Activated CD8-positive, alpha-beta memory T cell treated with anti-CD3 and anti-CD28 coated beads for 36 hours (primary cell): ENCODE data around the gene SLCO2A1. TPM values are rescaled to one million over a fixed set of nuclear protein-coding genes. Genes with fewer than 3 reads are reported as not detected.

Source experiments
- CTCF ChIA-PET: fragments of 350-600 bp; sonication (Branson Sonifier 250); formaldehyde crosslinking; loops from one replicate; lab custom pipeline; 2021; ENCODE audit warnings: antibody characterized with exemption; lab: Charles Lee
- POLR2A ChIA-PET: fragments of 350-600 bp; sonication (Branson Sonifier 250); formaldehyde crosslinking; loops from one replicate; lab custom pipeline; 2021; ENCODE audit warnings: antibody characterized with exemption; lab: Charles Lee
- total RNA-seq, 2 experiments: library from RNA; stranded (reverse); gene quantifications; one replicate each; pipeline ENCODE4 v1.2.3, GENCODE V29; 2021

SLCO2A1 gene
- total RNA-seq, 2 experiments from 2014 or later: not detected

DNA sequence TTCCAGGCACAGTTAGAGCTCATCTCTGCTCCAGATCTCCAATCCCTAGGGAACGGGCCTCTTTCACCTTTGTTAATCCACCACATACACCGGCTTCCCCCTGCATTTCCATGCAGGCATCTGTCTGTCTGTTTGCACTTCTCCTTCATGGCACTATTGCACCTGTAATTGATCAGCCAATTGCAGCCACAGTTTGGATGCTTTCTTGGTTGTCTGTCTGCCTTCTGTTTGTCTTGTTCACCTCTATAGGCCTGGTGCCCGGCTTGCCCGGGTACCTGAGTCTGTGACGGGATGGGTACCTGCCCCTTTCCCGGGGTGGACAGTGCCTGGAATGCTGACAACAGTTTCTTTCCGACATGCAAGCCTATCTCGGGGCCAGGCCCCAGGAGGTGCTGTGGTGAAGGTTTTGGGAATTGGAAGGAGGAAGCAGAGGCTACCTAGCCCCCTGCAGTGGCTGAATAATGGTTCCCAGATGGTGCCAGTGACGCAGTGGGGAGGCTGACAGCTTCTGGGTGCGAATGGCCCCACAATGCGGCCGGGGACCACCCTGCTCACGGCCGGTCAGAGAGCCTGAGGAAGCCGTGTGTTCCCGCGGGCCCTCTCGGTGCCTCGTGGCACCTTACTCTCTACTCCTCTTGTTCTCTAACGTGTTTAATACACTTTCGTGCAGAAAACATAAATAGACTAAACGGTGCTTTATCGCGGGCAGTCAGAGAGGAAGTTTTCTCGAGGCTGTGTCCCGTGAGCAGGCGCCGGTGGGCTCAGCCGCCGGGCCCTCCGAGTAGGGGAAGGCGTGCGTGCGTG, 102.8 kb downstream of the SLCO2A1 start:
- ChIA-PET POLR2A (no interaction called here), CTCF (interaction anchor here (1.2 kb wide), 1 partner anchor 262 kb away, joined by 3 read pairs; no protein-coding TSS in a partner anchor)

DNA sequence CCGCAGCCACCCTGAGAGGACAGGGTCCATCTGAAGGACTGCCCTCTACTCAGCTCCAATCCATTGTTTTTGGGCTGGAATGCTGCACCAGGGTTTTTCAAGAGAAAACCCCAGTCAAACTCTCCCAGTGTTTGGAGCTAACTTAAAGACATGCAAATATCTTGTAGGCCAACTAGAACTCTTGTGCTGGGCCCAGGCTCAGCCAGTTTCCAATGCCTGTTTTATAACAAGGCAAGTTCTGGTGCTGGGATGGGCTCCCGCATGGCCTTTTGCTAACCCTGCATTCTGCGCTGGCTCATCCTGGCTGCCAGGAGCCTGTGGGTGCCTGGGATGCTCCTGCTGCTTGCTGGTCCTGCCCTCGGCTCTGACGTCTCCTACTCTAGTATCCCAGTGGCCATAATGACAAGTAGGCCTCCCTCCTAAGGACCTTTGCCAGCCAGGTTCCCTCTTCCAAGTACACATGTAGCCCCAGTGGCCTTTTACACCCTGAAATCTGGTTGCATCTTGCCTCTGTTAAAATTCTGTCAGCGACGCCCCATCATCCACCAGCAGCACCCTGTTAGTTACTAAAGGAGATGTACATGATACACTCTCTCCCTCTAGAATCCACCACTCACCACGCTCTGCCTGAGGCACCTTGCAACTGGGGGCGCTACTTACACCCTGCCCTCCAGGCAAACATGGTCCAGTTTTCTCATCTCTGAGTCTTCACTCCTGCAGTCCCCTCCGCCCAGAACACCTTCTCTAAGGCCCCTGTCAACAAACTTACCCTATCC, 103.6 kb downstream of the SLCO2A1 start:
- POLR2A ChIA-PET: no interaction called here
- CTCF ChIA-PET: interaction anchor here (0.6 kb wide), 1 partner anchor 483 kb away, joined by 3 read pairs; no protein-coding TSS in a partner anchor

DNA sequence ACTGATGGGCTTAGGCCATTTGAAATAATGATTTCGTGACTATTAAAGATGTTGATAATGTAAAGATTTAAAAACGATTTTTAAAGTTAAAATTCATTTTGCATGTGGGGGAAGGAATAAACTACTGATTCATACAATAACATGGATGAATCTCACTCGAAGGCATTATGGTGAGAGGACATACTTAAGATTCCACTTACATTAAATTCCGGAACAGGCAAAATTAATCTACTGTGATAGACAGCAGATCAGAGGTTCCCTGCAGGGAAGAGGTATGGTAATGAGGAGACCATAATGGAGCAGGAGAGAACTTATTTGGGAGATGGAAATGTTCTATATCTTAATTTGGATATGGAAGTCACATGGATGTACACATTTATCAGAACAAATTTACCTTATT, 105.7 kb downstream of the SLCO2A1 start:
- ChIA-PET POLR2A (no interaction called here), CTCF (no interaction called here)

DNA sequence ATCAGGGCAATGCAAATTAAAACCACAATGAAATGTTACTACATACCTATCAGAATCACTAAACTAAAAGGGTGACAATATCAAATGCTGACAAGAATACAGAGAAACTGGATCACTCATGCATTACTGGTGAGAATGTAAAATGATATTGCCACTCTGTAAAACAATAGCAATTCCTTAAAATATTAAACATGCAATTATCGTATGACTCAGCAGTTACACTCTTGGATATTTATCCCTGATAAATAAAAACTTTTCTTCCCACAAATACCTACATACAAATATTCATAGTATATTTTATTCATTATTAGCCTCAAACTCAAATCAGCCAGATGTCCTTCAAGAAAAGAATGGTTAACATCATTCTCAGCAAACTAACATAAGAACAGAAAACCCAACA, 108.1 kb downstream of the SLCO2A1 start:
- ChIA-PET CTCF (no interaction called here), POLR2A (no interaction called here)

DNA sequence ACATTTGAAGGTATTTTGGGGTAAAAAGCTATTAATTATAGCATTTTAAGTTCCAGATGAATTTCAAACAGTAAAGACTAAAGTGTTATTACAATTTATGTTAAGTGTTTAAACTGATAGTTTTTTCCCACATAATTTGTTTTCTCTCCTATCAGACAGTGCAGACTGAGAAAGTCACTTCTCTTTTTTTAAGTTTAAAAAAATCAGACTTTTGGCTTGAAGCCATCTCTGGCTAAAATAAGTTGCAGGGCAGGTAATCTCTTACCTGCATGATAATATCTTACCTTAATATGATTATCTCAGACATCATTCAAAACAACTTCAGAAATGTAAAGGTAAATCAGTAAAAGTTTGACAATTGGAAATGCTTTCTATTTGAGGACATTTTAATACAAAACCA, 112.6 kb downstream of the SLCO2A1 start:
- ChIA-PET POLR2A (no interaction called here), CTCF (no interaction called here)

DNA sequence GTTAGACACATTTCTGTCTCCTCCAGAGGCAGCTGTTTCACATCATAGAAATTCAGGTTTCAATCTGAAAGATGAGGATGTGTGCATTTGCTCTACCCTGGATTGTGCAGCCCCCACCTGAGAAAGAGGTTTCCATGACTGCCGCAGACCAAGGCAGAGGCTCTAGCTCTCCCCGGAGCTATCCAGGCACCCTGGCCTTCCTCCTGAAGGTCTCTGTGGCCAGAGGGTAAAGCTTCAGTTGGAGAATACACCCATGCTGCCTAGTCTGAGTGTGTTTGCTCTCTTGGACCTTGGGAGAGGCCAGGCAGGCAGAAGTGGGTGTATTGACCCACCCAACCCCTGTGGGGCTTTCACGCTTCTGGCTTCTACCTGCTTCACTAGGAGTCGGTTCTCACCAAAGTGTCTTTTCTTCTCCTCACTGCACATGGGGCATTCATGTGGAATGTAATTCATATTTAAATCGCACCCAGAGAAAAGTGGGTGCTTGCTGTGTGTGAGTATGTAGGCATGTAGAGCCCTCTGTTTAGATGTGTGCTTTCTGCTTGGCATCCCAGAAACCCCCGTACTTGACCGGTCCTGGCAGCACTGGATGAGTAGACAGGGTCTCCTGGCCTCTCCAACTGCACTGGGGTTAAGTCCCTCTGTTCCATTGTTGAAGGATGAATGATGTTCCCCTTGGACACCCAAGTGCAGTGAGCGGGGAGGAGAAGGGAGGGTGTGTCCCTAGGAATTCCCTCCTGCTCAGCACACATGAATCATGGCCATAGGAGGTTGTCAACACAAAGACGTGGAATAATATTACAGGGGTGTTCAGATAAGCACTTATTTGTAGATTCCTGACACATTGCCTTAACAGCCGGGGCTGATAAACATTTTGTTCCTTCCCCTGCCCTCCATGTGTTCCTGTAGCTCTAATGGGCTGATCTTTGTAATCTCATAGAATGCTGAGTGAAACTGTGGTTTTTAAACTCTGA, 113.8 kb downstream of the SLCO2A1 start:
- POLR2A ChIA-PET: no interaction called here
- CTCF ChIA-PET: no interaction called here

DNA sequence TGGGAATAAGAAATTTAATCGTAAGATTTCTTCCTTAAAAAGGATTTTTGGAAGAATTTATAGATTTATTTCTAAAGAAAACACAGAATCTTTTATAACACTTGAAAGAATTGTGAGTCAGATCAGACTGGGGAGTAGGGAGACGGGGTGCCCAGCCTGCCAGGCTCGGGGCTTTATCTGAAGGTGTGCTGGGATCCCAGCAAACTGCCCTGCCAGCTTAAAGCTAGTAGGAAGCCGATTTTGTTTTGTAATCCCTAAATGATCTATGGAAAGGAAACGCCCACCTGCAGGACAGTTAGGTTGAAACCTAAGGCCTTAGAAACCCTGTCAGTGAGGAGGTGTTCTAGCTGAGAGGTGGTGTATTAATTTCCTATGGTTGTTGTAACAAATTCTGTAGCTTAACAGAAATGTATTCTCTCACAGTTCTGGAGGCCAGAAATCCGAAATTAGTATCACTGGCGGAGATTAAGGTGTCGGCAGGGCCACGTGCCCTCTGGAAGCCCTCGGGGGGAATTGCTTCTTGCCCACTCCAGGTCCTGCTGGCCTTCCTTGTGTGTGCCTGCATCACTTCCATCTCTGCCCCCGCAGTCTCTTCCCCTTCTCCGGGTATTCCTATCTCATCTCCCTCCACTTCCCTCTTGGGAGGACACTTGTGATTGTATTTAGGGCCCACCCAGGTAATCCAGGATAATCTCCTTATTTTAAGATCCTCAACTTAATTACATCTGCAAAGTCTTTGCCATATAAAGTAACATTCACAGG, 114.7 kb downstream of the SLCO2A1 start:
- CTCF ChIA-PET: no interaction called here
- POLR2A ChIA-PET: no interaction called here

DNA sequence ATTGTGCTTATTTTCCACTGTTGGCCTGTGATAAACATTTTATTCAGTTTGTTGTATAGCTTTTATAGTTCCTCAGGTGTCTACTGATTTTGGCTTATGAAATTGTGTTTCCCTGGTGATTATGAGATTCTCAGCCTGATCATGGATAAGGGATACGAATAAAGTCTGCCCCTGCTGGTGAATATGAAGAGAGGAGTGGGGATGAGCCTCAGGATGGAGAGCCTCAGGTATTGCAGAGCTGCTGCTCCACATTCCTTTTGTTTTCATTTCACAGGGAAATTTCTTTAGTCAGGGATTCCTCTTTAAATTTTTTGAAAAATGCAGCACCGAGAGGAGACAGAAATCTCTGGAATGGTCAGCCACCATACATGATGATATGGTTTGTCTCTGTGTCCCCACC, 119.3 kb downstream of the SLCO2A1 start:
- ChIA-PET POLR2A (no interaction called here), CTCF (no interaction called here)

DNA sequence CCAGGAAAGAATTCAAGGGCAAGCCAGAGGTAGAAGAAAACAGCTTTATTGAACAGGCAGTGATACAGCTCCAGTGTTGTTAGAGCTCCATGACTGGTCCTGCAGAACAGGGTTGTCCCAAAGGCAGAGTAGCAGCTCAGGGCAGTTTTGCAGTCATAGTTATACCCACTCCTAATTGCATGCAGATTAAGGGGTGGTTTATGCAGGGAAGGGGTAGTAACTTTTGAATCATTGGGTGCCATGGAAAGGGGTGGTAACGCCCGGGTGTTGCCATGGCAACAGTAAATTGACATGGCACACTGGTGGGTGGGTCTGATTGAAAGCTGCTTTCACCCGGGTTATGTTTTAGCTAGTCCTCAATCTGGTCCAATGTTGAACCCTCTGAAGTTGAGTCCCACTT, 124.3 kb downstream of the SLCO2A1 start:
- ChIA-PET POLR2A (no interaction called here), CTCF (no interaction called here)

DNA sequence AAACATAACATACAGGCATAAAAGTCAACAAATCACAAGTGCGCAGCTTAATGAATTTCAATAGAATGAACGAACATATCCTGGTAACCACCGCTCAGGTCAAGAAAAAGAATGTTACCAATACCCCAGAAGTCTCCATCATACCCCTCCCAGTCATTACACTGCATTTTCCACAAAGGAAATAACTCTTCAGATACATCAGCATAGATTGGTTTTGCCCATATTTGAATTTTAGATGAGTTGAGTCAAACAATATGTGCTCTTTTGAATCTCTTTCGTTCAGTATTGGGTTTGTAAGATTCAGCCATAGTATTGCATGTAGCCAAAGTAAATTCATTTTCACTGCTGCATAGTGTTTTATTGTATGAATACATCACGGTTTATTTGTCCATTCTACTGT, 127.9 kb downstream of the SLCO2A1 start:
- POLR2A ChIA-PET: no interaction called here
- CTCF ChIA-PET: no interaction called here

DNA sequence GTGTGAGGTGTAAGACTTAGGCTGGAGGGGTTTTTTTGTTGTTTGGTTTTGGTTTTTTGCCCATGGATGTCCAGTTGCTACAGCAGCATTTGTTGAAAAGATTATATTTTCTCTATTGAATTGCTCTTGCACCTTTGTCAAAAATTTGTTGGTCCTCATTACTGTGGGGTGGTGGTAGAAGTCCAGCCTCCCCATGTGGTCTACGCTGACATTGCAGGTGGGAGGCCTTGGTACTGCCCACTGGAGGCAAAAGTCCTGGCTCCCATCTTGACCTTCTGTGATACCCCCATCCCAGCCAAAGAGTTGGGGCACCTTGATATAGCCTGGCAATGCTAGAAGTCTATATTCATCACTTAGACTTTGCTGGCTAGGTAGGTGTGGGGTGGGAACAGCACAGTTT, 128.6 kb downstream of the SLCO2A1 start:
- POLR2A ChIA-PET: no interaction called here
- CTCF ChIA-PET: no interaction called here

DNA sequence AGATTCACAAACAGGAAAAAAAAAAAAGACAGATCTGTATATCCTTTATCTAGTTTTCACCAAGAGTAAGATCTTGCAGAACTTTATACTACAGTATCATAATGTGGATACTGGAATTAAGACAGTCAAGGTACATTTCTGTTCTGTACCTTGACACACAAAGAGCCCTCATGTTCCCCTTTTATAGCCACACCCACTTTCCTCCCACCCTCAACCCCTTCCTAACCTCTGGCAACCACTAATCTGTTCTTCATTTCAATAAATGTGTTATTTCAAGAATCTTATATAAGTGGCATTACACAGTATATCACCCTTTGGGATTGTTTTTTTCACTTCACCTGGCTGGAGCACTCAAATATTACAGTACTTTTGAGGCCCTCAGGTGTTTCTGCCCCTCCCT, 130.4 kb downstream of the SLCO2A1 start:
- CTCF ChIA-PET: no interaction called here
- POLR2A ChIA-PET: no interaction called here

DNA sequence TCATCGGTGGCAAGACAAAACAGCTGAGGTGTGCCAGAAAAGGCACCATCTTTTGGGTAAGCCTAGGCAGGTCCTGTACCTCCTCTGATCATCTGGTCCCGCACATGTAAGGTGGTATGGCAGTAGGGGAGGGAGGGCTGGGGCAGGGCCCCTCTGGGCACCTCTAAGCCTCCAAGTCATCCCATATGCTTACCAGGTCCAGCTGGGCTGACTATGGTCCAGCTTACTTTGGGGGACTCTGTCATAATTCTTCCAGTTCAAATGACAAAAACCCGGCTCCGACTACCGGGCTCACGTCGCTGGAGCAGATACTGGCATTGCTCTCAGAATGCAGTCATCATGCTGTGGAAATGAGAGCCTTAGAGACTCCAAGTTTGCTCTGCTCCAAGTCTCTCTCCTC, 132.2 kb downstream of the SLCO2A1 start:
- CTCF ChIA-PET: no interaction called here
- POLR2A ChIA-PET: no interaction called here

DNA sequence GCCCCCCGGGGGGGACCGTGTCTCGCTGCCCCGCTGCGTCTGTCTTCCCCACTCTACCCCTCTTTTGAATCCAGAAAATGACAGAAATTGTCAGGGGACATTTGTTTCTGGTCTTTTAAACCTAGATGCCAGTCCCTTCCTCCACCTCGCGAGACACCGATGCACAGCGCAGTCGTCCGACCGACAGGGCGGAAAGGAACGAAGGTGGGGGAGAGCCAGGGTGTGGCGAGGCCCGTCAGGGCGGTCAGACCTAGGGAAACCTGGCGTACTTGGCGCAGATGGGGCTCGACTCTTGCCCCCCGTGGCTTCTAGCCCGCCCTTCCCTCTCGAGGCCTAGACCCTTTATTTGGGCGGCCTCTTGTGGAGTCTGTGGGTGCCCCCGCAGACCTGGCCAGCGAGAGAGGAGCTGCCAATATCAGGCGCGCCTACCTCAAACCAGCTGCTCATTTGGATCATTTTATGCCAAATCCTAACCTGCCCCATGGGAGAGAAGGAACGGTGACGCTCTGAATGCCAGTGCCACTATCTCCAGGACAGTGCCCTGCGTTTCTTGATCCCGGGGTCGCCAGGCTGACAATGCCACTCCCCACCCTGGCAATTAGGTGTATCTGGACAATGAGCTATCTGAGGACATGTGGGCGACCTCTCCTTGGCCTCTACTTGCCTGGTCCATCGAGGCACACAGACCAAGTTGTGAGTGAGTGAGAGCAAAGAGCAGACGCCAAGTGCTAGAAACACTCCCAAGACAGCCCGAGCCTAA, 133.5 kb downstream of the SLCO2A1 start:
- POLR2A ChIA-PET: no interaction called here
- CTCF ChIA-PET: interaction anchor here (0.9 kb wide), 1 partner anchor 32 kb away, joined by 3 read pairs; no protein-coding TSS in a partner anchor

DNA sequence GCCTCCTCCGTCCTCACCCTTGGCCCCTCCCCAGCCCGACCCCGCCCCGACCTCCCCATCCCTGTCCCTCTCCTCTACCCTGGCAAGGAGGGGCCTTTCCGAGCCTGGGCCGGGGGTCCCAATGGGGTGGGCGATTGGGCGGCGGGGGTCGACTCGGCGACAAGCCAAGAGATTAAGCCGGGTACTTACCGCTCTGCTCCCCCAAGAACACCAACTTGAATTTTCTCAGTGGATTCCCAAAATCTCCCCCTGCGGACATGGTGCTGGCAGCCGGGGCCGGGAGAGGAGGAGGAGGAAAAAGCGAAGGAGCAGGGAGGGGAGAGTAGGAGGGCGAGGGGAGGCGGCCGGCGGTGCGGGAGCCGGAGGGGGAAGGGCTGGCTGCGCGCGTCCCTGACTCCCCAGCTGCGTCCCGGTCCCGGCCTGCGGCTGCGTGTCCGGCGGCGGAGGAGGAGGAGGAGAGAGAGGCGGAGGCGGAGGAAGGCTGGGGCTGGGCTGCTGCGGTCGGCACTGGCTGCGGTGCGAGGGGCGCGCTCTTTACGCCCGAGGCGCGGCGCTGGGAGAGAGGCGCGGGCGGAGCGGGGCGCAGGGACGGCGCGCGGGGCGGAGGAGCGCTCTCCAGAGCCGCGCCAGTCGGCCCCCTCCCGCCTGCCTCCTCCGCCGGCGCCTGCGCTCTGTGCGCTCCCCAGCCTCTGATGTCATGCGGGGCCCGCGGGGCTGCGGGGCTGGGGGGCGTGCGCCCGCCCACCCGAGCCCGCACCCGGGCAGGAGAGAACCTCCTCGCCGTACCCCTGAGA, 134.3 kb downstream of the SLCO2A1 start, which contains the start of gene RAB6B:
RAB6B (minus strand) TSS at position 675 of the 794 bp plus-strand sequence; CDS start at position 259, 416 bp downstream.
- ChIA-PET CTCF (no interaction called here), POLR2A (no interaction called here)

DNA sequence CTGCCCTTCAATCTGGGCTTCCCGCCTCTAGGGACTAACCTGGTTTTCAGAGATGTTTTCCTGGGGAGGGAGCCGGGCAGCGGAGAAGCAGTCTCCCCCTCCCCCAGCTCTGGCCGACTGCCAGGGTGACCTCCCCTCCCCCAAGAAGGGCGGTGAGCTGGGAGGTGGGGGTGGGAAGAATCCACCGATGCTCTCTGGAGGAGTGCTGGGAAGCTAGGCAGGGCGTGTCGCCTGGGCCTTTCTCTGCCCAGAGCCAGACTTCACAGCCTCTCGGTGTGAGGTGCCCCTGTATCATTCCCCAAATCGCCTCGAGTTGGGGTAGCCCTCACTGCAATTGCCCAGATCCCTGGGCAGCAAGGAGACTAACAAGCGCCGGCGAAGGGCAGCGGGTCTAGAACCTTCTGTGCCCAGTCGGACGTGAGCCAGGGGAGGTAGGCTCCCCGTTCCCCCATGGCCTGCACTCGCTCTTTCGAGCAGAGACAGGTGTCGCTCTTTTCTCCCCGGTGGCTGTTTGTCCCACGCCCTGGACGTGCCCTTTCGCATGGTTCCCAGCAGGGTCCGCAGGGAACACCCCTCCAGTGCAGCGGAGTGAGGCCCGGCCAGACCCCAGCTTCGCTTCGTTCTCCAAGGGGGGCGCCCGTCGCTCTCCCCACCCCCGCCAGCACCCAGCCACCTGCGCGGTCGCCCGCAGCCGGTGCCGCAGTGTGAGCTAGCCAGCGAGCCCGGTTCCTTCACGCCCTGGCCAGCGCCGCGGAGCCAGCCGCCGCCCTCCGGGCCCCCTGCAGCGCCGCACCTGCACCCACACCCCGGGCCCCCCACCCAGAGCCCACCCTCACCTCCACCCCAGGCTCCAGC, 135.1 kb downstream of the SLCO2A1 start:
- CTCF ChIA-PET: no interaction called here
- POLR2A ChIA-PET: no interaction called here
